H1 (cell line): Measurements from ENCODE around the gene CHCHD3. TPM values are rescaled to one million over a fixed set of nuclear protein-coding genes. Genes with fewer than 3 reads are reported as not detected.

Experiments
- BACH1 ChIP-seq: IDR thresholded peaks from 2 replicates; pipeline ENCODE4 v1.6.1; 2012; ENCODE audit warnings: low read length, improper control_type of control experiment
- CHD1 ChIP-seq: IDR thresholded peaks from 2 replicates; pipeline ENCODE4 v1.6.1; 2012; ENCODE audit warnings: low read depth, low read length, improper control_type of control experiment
- CHD7 ChIP-seq: fragments of 300-600 bp; sonication (generic); IDR thresholded peaks from 2 replicates; pipeline ENCODE4 v1.7.1; 2012; ENCODE audit warnings: low read length, moderate library complexity, mild to moderate bottlenecking, inconsistent platforms; ENCODE audit not compliant: insufficient replicate concordance
- HDAC6 ChIP-seq: IDR thresholded peaks from one replicate; pipeline ENCODE4 v1.7.1; 2012; ENCODE audit warnings: low read depth, mild to moderate bottlenecking, inconsistent platforms, low read length, moderate library complexity
- SP2 ChIP-seq: IDR thresholded peaks from 2 replicates; pipeline ENCODE4 v1.6.1; 2012; ENCODE audit warnings: mild to moderate bottlenecking, low read length, inconsistent platforms
- polyA plus RNA-seq, 7 experiments: library from polyadenylated mRNA; depleted of rRNA in 3 of 7; stranded (reverse) in 5 of 7; unstranded in 2 of 7; fragments of >200 nt in 5 of 7; fragments of 200-250 nt in 2 of 7; gene quantifications; 1 replicate in 5 of 7; 2 replicates in 1 of 7; 4 replicates in 1 of 7; pipeline versions ENCODE4 v1.2.1 to v1.2.3, GENCODE V29; 2011 to 2013; ENCODE audit warnings: missing spikeins in 2 of 7, mixed read lengths in 2 of 7
- total RNA-seq: library from RNA; stranded (reverse); fragmentation: NEBNext Ultra II Directional; extraction: Animal tissue kit (Norgen Biotek cat#: 25700); gene quantifications from 2 replicates; pipeline ENCODE4 v1.2.1, GENCODE V29; 2021

CHCHD3 gene
- total and polyA plus RNA-seq, 2 of the 8 experiments (the other 6 are each of a cell fraction or from before 2014, with no cell fraction given) = 42.9 to 137 TPM

DNA sequence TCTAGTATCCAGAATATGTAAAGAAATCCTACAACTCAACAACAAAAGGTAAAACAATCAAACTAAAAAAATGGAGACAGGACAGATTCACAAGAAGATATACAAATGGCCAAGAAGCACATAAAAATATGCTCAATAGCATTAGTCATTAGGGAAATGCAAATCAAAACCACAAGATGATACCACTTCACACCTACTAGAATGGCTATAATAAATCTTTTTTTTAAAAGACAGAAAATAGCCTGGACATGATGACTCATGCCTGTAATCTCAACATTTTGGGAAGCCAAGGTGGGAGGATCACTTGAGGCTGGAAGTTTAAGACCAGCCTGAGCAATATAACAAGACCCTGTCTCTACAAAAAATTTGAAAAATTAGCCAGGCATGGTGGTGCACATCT, 27.9 kb upstream of the CHCHD3 start (continued):
- TF ChIP-seq CHD7 (no peak), SP2 (no peak), CHD1 (no peak), BACH1 (no peak), HDAC6 (no peak)
